Measurements from ENCODE around the gene ATOH8. TPM values are rescaled to one million over a fixed set of nuclear protein-coding genes. Genes with fewer than 3 reads are reported as not detected.

ATOH8 gene
- total and polyA plus RNA-seq, 4 donors = 38.6 to 63.3 (median 50.5) TPM

- Histone ChIP-seq H3K9me3 (ENCODE audit: control insufficient read depth in 4 of 4, insufficient read depth in 3 of 4, low read length in 3 of 4) (no peaks in the 10 kb centered on the region), H3K27me3 (ENCODE audit: control insufficient read depth in 3 of 3, insufficient read depth in 3 of 3, low read length in 2 of 3) (no peaks in the 10 kb centered on the region), H3K4me3 (no peak overlapping the region), H3K4me1 (ENCODE audit: control insufficient read depth in 5 of 5, insufficient read depth in 5 of 5, low read length in 5 of 5) (peaks cover 0 to 8% (median 4%) of the 10 kb centered on the region in 5 donors), H3K9ac (ENCODE audit: insufficient read depth in 1 of 2, low read length in 2 of 2) (no peak overlapping the region), H3K27ac (ENCODE audit: low read depth in 1 of 2, low read length in 1 of 2) (no peak overlapping the region), H3K36me3 (ENCODE audit: control insufficient read depth in 4 of 4, insufficient read depth in 4 of 4, low read length in 4 of 4) (no peaks in the 10 kb centered on the region)
- ATAC-seq (ENCODE audit: insufficient read depth, low FRiP score) = no peak
- WGBS, 2 donors = 58 to 62% methylated on average over 2 of the region's 2 CpGs
- DNase-seq = no peak
- no peak for TF ChIP-seq CTCF (IDR thresholded peaks at IDR 0.05; ENCODE audit: control extremely low read depth, extremely low read depth)
These were observed 28.3 kb upstream of the ATOH8 start for GRCh38 chr2:85725451-85725850.

GRCh38 chr2:85727798-85728197, 26.0 kb upstream of the ATOH8 start:
- ATAC-seq (ENCODE audit: insufficient read depth, low FRiP score) = no peak
- H3K27me3 ChIP-seq (ENCODE audit: control insufficient read depth in 3 of 3, insufficient read depth in 3 of 3, low read length in 2 of 3) = no peaks in the 10 kb centered on the region

GRCh38 chr2:85728342-85728741, 25.4 kb upstream of the ATOH8 start:
- no peak for ATAC-seq (ENCODE audit: insufficient read depth, low FRiP score)
- DNase-seq = no peak
- Histone ChIP-seq H3K36me3 (ENCODE audit: control insufficient read depth in 4 of 4, insufficient read depth in 4 of 4, low read length in 4 of 4) (no peaks in the 10 kb centered on the region), H3K9ac (ENCODE audit: insufficient read depth in 1 of 2, low read length in 2 of 2) (no peak overlapping the region), H3K27me3 (ENCODE audit: control insufficient read depth in 3 of 3, insufficient read depth in 3 of 3, low read length in 2 of 3) (no peaks in the 10 kb centered on the region), H3K4me3 (no peak overlapping the region), H3K4me1 (ENCODE audit: control insufficient read depth in 5 of 5, insufficient read depth in 5 of 5, low read length in 5 of 5) (peaks cover 0 to 16% (median 5%) of the 10 kb centered on the region in 5 donors), H3K9me3 (ENCODE audit: control insufficient read depth in 4 of 4, insufficient read depth in 3 of 4, low read length in 3 of 4) (no peaks in the 10 kb centered on the region), H3K27ac (ENCODE audit: low read depth in 1 of 2, low read length in 1 of 2) (peak overlapping the region in 1 of 2 donors; percentile 42)
- TF ChIP-seq CTCF (IDR thresholded peaks at IDR 0.05; ENCODE audit: control extremely low read depth, extremely low read depth) = no peak
- WGBS, 2 donors = 43 to 46% methylated on average over 5 of the region's 5 CpGs

More at GRCh38 chr2:85727798-85728197, 26.0 kb upstream of the ATOH8 start:
- no peaks in the 10 kb centered on the region for H3K36me3 ChIP-seq (ENCODE audit: control insufficient read depth in 4 of 4, insufficient read depth in 4 of 4, low read length in 4 of 4)
- no peak for TF ChIP-seq CTCF (IDR thresholded peaks at IDR 0.05; ENCODE audit: control extremely low read depth, extremely low read depth)
- peak overlapping the region in 1 of 2 donors; percentile 49 for H3K27ac ChIP-seq (ENCODE audit: low read depth in 1 of 2, low read length in 1 of 2)
- H3K9me3 ChIP-seq (ENCODE audit: control insufficient read depth in 4 of 4, insufficient read depth in 3 of 4, low read length in 3 of 4) = no peaks in the 10 kb centered on the region
- no peak for DNase-seq
- no peak overlapping the region for H3K4me3 ChIP-seq
- H3K4me1 ChIP-seq (ENCODE audit: control insufficient read depth in 5 of 5, insufficient read depth in 5 of 5, low read length in 5 of 5) = peaks cover 0 to 15% (median 5%) of the 10 kb centered on the region in 5 donors
- 62 to 73% methylated on average over 10 of the region's 10 CpGs for WGBS, 2 donors
- H3K9ac ChIP-seq (ENCODE audit: insufficient read depth in 1 of 2, low read length in 2 of 2) = no peak overlapping the region

Measured in lung (tissue), 12 donors.